Stimulated activated CD4-positive, alpha-beta T cell treated with anti-CD3 and anti-CD28 coated beads, TNF-alpha, amount 100 ng/mL, for 4 hours (primary cell): Measurements from ENCODE around the gene CADPS.

Experiments used
- DNase-seq, 3 experiments: peaks; one replicate each; pipeline ENCODE4 v3.0.0-alpha.2; 2020; ENCODE audit warnings: low read depth in 3 of 3

Gene CADPS

GRCh38 chr3:62812631-62813030 lies 62.6 kb downstream of the CADPS start:
- DNase-seq: no peak

DNA sequence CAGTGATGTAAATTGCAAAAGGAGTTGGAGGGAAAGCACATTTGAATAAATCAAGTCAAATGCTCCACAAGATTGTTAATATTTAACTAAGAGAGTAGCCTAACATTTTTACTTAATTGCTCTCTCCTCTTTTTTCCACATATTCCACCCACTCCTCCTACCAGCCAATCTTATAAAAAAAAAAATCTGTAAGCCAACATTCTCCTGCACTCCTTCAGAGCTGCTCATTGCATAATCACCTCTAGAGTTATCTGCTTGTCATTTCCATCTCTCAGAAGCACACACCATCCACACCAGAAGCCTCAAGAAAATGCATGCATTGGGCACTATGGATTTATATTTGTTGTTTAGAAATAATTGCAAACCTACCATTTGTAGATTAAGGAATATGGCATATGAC lies 64.1 kb downstream of the CADPS start:
- DNase-seq: no peak

- DNase-seq: no peak
These were observed 65.8 kb downstream of the CADPS start for GRCh38 chr3:62809369-62809768.

GRCh38 chr3:62805580-62806277 lies 69.5 kb downstream of the CADPS start:
- no peak for DNase-seq

DNA sequence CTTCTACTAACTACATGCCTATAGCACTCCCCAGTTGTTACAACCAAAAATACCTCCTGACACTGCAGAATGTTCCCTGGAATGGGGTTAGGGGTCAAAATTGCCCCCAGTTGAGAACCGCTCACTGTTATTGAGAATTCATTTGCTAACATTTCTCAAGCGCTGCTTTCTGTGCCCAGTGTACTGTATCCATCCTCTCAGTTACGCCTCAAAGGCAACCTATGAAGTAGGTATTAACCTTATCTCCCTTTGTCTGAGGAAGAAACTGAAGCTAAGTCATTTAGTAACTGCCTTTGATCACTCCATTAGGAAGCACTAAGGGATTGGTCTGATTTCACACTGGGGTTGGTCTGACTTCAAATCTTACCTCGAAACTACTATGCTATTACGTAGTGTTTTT lies 70.1 kb downstream of the CADPS start:
- no peak for DNase-seq

DNA sequence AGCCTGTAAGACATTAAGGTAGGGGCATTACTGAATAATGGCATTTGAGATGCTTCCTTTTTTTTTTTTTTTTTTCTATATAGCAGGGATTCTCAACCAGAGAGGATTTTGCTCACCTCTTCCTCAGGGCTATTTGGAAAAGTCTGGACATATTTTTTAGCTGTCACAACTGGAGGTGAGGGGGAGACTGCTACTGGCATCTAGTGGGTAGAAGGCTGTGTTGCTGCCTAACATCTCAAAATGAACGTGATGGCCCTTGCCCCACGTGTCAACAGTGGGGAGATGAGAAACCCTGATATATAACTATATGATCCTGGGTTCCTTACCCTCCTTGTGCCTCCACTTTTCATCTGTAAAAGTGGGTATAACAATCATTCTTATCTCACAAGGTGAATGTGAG lies 71.9 kb downstream of the CADPS start:
- no peak for DNase-seq

DNA sequence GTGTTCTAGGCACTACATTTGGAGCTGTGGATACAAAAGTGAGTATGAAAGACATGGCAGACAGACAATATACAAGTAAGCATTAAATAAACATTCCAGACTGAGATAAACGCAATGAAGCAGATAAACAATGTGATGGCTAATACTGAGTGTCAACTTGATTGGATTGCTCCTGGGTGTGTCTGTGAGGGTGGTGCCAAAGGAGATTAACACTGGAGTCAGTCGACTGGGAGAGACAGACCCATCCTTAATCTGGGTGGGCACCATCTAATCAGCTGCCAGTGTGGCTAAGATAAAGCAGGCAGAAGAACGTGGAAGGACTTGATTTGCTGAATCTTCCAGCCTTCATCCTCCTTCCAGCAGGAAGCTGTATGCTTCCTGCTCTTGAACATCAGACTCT lies 77.2 kb downstream of the CADPS start:
- no peak for DNase-seq

DNA sequence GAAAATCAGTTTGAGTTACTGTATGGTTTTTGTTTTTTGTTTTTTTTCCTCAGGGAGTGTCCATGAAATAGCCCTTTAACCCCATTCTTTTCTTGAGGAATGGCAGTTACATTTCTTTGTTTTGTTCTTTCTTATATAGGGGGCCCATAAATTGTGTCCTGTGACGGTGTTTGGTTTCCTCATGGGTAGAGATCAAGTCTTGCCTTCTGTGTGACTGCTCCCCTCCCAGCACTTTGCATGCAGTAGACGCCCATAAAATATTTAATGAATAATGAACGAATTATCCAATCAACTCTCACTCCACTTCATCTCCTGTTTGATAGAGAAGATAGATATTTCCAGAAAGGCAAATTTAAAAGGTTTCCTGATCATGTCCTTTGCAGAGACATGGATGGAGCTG lies 78.1 kb downstream of the CADPS start:
- no peak for DNase-seq

GRCh38 chr3:62795978-62796657 lies 79.1 kb downstream of the CADPS start:
- no peak for DNase-seq

GRCh38 chr3:62793946-62794345 lies 81.3 kb downstream of the CADPS start:
- DNase-seq: no peak

DNA sequence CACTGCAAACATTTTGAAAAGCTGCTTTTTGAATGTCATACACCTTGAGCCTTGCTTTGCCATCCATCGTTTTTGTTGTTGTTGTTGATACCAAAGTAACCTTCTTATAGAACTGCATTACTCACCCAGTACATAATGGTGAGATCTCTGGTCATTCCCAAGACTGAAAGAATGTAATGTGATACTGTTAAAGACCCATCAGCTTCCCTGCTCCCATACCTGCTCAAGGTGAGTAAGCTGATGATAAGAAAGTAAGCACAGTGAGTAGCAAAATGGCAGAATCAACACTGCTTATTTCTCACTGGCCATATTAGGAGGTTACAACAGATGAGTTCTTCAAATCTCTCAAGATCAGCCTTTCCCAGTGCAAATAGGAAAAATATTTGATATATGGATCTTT lies 89.8 kb downstream of the CADPS start:
- no peak for DNase-seq

GRCh38 chr3:62781121-62781520 lies 94.1 kb downstream of the CADPS start:
- no peak for DNase-seq

- DNase-seq: no peak
These were observed 97.5 kb downstream of the CADPS start for GRCh38 chr3:62777674-62778073.

- no peak for DNase-seq
These were observed 98.1 kb downstream of the CADPS start for GRCh38 chr3:62777130-62777529.

DNA sequence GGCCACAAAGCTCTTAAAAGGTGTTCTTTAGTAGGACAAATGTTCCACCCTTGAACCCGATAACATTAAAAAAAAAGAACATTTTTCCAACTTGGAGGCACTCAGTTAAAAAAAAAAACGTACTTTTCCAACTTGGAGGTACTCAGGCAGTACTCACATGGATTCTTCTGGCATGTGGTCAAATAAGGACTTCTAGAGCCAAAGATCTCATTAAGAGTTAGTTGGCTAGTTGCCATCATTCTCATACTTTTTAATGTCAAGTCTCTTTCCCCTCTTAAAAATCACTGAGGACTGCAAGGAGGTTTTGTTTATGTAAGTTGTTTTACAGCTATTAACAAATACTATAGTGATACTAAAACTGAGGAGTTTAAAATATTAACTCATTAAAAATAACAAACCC lies 101.0 kb downstream of the CADPS start:
- no peak for DNase-seq

DNA sequence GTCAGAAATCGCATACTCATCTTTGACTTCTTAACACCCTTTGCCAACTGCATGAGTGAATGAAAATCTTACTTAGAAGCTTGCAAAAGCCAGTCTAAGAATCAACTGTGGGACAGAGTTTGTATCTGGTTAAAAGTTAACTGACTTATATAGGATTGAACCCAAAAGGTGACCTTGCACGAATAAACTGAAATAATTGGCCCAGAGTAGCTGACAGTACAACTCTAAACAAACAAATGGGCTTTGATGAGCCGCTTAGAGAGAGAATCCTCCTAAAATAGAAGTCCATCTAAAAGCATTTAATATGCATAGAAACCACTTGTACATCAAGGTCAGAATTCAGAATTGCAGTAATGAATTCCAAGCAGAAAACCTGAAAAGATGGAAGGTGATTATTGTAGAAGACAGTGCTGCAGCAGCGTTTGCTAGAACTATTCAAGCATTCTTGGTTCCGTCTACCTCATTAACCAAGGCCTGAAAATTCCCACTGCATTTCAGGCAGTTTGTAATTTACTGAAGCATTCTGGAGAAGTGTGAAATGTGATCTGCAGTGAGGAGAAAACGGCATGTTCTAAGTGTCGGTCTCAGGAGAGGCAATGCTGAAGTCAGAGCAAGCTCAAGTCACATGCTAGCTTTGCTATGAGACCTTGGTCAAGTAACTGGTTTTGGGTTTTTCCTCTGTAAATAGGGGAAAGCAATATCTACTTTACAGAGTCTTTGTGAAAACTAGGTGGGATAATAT lies 103.7 kb downstream of the CADPS start:
- no peak for DNase-seq

DNA sequence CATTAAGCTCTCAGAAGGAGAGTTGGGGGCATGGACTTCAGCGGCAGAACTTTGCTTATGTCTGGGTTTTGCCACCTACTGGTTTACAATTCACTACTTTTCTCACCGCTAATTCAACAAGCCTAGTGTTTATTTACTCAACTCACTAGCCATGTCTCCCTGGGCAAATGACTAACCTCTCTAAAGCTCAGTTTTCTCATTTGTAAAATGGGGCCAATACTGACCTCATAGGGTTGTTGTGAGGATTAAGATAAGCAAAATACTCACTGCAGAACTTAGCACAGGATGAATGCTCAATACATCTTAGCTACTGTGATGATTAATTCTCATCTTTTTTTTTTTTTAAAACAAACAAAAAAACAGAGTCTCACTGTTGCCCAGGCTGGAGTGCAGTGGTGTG lies 106.3 kb downstream of the CADPS start:
- no peak for DNase-seq

DNA sequence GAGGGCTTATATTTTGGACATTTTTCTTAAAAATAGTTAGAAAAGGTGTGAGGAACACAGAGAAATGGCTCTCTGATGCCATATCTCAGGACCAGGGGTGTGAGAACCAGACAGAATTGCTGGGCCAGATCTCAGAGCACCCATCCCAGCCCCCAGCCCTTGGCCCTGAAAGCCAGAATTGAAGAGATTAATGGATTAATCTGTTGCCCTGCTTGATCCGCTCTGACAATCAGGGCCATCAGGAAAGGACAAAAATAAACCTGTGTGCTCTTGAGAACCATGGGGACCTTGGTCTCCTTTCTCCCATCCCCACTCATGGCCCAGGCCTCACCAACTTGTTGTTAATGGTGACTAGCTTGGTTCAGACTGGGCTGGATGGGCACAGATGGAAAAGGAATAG lies 113.5 kb downstream of the CADPS start:
- DNase-seq: no peak

GRCh38 chr3:62761311-62761710 lies 113.9 kb downstream of the CADPS start:
- DNase-seq: no peak

GRCh38 chr3:62758296-62759066 lies 116.7 kb downstream of the CADPS start:
- DNase-seq: no peak

GRCh38 chr3:62757045-62757444 lies 118.2 kb downstream of the CADPS start:
- no peak for DNase-seq

DNA sequence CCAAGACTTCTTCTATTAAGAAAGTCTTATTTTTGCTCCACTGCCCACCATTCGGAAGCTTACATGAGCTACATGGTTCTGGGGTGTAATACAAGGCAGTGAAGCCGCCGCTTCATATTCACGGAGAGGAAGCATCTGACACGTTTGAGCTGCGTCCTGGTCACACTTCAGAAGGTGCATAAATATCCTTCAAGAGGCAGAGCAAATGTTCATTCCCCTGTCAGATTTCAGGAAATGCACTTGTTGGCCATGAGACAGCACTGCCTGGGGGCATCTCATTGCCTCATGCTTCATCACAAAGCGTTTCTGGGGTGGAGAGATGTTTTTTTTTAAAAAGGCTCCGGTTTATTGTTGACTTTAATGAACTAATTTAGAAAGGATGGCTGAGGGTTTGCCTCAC lies 119.9 kb downstream of the CADPS start:
- DNase-seq: no peak
